GM19043 (cell line): ENCODE measurements around the gene RANBP17.

Source experiments
- ATAC-seq: cut with Tn5 transposase; IDR thresholded peaks from one replicate; pipeline ENCODE4 v1.9.1; 2021; ENCODE audit warnings: low read depth; ENCODE audit not compliant: unreplicated experiment

The RANBP17 gene

DNA sequence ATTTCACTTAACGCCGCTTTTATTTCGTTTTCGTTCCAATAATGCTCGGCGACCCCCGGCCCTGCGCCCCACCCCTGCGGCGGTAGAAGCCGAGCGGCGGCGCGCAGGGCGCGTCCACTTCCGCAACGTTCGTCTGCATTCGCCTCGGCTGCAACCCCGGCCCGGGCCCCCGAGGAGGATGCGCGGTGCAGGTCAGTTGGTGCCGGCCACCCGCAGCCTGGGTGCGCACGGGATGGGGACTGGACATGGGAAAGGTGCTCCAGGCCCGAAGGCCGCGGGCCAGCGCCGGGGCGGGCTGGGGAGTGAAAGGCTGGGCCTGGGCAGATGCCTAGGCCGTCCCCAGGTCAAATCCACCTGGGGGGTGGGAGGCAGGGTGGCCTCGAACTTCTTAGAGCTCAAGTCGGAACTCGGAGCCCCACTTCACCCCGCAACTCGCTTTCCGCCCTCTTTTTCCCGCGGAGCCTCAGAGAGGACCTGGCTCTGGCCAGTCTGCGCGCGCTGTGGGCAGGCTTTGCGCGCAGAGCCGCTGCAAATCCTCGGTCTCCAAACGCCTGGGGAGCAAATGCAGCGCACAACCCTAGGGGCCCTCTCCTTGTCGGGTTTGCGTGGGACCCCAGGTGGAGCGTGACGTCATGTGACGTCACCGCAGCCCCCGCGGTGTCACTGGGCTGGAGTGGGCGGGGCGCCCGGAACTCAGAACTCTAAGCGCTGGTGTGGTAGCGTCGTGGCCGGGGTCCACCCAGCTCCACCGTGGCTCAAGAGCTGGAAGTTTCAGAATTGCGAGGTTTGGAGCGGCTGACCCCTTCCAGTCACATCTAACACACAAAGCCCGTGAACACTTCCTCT lies 450.5 kb downstream of the RANBP17 start:
- no peak for ATAC-seq

DNA sequence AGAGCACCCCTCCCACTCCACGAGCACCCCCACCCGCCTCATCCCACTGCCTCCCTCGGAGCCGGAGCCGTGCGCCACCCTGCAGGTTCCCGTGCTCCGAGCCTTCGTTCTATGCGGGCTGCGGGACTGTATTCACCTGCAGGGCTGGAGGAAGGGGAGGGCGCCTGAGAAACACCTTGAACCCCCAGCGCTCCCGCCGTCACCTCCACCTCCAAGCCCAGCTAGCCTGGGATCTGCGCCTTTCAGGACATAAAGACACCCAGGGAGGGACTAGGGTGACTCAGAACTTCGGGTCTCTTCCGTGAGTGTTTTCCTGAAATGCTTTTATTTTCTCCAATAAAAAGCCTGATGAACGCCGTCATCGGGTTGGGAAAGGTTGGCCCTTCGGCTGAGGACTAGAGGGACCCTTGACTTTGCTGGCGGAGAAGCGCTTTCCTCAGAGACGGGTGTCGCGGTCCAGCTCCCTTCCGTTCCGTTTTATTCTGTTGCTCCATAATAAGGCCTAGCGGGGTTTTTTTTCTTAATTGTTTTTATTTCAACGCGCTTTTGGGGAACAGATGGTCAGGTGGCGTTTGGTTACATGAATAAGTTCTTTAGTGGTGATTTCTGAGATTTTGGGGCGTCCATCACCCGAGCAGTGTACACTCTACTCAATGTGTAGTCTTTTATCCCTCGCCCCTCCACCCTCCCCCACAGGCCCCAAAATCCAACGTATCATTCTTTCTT lies 451.8 kb downstream of the RANBP17 start:
- no peak for ATAC-seq

DNA sequence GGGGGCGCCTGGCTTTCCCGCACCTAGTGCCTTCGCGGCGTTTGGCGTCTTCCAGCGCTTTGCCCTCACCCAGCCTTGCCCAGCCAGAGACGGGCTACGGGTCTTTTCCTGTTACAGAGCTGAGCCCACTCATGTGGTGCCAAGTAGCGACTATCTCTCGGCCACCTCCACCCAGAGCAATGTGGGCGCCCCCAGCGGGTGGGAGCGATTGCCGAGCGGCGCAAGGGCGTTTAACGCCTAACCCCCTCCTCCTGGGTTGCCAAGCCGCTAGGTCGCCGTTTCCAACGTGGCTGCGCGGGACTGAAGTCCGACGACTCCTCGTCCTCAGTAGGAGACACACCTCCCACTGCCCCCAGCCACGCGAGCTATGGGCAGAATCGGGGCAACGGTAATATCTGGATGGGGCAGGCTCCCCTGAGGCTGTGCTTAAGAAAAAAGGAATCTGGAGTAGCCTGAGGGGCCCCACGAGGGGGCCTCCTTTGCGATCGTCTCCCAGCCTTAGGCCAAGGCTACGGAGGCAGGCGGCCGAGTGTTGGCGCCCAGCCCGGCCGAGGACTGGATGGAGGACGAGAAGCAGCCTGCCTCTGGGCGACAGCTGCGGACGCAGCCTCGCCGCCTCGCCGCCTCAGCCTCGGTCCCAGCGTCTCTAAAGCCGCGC lies 453.0 kb downstream of the RANBP17 start:
- no peak for ATAC-seq

DNA sequence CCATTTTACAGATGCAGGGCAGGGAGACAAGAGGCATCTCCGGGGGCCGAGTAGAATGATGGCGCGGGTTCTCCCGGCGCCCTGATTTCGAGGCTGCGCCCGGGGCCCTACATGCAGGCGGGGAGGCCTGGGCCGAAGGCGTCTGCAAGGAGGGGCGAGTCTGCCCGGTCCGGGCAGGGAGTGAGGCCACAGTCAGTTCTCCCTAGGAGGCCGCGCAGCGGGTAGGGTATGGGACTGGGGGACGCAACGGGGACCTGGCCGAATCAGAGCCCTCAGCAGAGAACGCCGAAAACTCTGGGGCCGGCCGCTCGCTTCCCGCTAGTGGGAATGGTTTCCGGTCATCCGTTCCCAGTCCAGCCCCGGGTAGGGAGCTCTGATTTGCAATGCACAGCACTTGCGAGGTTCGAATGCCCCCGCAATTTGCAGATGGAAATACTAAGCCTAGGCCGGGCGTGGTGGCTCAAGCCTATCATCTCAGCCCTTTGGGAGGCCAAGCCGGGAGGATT lies 453.6 kb downstream of the RANBP17 start:
- no peak for ATAC-seq

DNA sequence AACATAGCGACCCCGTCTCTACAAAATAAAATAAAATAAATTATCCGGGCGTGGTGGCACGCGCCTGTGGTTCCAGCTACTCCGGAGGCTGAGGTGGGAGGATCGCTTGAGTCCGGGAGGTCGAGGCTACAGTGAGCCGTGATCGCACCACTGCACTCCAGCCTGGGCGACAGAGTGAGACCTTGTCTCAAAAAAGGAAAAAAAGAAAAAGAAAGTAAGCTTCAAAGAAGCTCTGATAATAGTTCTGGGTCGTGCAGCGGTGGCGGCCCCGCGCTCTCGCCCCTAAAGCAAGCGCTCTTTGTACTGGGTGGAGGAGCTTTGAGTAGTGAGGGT lies 454.1 kb downstream of the RANBP17 start:
- no peak for ATAC-seq

DNA sequence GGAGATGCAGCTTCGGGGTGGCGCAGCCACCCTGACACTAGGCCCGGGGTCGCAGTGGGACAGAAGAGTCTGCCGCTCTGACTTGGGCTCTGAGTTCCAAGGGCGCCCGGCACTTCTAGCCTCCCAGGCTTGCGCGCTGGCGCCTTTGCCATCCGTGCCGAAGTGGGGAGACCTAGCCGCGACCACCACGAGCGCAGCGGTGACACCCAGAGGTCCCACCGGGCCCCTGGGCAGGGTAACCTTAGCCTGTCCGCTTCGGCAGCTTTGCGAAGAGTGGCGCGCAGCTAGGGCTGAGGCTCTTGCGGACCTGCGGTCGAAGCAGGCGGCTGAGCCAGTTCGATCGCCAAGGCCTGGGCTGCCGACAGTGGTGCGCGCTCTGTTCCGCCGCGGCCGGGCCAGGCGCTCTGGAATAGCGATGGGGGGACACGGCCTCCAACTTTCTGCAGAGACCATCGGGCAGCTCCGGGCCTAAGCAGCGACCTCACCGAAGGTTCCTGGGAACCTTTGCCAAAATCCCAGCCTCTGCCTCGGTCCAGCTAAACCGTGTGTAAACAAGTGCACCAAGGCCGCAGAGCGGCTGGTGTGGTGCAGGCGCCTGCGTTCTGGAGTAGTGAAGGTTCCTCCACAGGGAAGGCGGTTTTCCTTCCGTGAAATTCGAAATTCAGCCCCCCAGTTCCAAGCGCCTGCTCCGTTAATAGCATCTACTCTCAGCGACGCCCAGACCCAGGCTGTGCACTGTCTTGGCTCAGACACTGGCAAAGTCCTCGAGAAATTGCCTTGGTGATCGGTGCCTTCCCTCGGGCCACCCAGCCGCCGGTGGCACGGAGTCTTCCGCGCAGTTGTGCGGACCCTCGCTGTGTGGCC lies 454.7 kb downstream of the RANBP17 start:
- ATAC-seq = no peak

DNA sequence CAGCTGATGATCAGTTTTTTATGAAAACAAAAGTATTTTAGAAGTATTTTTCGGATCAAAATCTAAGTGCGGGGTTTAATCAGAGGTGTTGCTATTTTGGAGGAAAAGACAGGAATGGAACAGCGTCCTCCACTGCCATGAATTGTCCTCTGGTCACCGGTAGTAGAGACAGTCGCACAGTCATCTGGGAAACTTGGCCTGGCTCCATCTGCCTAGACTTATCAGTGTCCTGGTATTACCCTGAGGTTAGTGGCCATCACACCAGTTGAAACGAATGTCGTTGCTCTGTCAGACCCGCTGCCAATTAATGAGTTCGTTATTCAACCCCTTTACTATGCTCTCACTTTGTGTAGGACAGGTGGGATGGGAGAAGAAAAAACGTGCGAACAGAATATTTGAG lies 455.4 kb downstream of the RANBP17 start:
- no peak for ATAC-seq

DNA sequence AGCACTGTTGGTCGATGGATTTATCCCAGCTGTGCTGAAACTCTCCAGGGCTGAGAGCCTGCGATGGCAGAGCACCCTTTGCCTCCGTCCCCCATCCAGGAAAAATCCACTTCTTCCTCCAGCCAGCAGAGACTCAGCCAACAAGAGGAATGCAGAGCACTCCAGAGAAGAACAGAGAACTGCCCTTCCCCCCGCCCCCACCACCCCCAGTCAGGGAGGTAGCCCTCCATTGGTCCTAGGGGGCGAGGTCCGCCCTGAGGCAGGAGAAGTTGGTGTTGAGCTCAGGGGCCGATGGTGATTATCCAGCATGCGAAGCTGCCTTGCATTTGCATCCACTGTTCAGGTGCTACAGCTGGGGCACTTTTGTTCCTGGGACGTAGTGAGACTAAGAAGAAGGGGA lies 456.2 kb downstream of the RANBP17 start:
- ATAC-seq = no peak

DNA sequence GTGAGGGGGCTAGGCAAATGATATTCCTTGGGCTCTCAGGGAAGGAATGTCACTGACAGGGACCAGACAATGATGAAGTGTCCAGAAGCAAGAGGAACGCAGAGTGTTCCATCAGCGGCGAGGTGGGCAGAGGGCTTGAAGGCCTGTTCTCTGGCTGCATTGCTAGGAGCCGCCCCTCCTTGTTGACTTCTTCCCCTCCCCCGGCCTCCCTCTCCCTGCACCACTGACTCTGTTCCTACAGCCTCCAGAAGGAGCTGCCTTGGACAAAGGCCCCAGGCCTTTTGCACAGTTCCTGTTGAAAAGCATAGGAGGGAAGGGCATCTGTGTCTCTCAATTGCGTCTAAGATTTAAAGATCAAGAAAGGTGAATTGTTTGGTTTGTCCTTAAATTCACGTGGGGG lies 459.6 kb downstream of the RANBP17 start:
- ATAC-seq = no peak

DNA sequence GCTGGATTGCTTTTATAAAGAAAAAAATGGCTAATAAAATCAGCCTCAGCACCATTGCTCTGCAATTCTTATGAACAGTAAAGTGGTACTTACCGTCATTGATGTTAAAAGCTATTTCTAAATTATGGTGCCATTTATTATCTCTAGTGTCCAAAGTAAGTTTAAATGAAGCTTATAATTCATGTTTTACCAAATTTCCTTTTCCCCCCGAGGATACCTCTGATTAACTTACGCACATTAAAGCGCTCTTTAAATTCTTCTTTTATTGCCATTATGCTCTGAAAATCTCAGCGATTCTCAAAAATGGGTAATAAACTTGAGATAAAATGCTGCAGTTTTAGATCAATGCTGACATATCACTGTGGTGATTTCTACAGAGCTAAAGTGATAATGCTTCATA lies 460.7 kb downstream of the RANBP17 start:
- ATAC-seq = no peak

DNA sequence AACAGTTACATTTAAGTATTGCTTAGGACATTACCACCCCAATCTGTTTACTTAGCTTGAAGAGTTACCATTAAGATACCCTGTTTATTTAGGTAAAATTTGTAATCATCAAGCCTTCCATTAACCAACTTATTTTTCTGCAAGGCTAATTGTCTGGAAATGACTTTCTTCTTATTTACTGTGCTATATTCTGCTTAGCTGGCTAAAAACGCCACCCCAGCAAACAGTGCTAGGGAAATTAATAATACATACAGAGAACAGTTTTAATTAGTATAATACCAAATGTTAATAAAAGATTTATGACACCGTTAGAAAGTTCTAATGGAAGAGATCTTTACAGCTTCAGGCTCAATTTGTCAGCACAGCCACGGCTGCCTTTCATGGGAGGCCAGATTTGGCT lies 461.2 kb downstream of the RANBP17 start:
- ATAC-seq = no peak

DNA sequence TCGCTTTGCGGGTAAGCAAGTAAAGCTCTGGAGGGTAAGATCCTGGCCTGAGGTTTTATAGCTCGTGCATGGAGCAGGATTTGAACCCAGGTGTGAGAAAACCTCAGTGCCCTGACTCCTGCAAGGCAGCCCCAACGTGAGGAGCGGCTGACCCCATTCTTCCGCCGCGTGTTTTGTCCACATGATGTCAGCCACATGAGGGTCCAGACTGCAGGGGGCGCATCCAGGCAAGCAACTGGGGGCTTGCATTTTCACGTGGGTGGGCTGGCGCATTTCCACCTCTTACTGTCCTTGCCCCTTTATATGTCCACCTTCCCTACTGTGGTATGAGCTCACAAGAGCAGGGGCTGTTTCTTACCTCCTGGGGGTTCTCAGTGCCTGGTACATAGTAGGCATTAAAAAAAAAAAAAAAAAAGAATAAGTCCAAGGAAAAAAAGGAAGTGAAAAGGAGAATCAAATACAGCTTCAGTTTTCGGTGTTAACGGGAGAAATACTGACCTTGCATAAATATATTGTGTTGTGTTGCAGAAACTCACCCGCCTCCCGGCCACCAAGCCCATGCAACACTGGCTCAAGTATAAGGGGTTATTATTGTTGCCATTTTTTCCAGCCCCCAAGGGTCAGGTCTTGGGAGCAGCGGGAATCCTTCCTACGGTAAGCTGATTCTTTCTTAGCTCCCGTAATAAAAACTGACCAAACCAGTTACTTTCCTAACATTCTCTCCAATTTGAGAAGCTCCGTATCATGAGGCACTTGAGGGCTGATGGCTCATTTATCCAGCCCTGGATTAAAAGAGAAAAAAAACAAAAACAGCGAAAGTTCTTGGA lies 462.2 kb downstream of the RANBP17 start:
- no peak for ATAC-seq

DNA sequence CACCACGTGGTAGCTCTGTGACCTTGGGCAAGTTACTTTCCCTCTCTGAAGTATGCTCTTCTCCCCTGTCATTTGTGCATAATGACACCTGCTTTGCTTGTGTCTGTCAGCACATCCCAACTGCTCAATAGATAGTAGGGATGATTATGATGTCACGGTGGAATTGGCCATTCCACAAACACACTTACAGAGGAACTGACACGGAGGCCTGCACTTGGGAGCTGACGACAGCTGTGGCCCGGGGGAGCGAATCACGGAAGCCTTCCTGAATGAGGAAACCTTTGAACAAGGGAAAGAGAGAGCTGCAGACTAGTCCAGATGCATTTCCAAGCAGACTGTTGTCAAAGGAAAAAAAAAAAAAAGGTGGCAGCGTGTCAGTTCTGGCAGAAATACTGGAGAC lies 468.2 kb downstream of the RANBP17 start:
- no peak for ATAC-seq

DNA sequence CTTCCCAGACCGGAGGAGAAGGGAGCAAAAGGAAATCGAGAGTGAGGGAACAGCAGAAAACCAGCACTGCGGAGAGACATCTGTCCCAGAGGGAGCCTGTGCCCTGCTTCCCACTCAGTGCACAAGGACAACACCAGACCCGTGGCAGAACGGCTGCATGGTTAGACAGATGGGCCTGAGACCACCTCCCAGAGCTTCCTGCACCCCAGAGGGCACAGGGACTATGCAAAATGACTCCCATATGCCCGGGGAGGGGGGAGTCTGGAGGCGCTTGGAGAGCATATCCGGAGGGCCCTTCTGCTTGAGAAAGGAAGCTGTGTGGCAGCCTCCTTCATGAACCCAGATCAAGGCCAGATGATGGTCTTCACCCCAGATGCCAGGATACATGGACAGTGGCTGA lies 473.8 kb downstream of the RANBP17 start:
- ATAC-seq = no peak

DNA sequence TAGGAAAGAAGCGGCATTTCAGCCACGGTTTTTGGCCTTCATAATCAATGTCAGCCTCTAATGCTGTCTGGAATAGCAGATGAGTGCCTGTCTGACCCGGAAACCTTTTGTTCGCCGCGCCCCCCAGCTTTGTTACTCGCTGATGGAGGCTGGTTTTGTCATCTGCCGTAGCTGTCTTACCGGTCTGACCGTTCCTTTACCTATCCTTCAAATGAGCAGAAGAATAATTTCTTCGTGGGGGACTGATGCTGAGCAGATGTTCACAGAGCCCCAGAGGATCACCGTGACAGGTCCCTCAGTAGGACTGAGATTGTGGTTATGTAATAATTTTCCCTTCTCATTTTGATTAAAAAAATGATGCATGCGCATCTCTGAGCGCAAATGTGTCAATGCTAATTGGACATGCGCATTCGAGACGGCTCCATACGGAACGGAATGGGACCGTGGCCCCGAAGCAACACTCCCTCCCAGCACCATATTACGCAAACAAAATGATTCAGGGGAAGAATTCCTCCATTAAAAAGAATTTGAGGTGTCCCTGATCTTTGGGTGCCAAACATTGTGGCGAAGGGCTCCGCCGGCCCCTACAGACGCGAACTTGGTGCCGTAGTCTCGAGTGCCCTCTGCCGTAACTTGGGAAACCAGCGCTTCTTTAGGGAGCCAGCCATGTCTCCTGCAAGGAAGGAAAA lies 474.8 kb downstream of the RANBP17 start:
- no peak for ATAC-seq

DNA sequence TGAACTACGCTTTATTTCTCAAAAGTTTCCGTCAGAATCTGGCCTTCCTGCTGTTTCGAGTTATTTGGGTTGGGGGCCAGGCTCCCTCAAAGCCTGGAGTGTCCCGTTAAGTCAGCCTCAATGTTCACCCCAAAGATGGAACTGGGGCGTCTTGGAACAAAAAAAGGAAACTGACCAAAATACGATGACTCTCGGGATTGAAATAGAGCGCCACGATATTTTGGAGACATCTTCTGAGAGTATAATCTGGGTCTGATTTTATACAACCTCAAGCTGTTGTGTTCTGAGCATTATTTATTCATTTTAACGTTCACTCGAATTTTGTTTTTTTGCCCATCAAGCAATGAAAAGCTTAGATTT lies 475.4 kb downstream of the RANBP17 start:
- no peak for ATAC-seq

DNA sequence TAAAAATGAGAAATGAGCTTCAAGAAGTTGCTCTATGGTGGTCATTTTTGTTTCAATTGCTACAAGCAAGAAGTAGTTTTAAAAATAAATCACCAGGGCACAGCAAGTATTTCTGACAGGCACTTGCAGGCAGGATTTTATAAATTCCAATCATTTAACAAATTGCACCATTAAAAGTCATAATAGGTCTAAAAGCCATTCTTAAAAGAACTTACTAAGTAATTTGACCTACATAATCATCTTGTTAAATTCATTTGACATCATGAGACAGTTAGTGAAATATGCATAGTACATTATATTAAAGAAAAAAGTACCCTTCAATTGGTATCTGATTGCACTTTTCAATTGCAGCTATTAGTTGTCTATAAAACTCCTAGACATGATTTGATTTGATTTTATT lies 478.2 kb downstream of the RANBP17 start:
- no peak for ATAC-seq

DNA sequence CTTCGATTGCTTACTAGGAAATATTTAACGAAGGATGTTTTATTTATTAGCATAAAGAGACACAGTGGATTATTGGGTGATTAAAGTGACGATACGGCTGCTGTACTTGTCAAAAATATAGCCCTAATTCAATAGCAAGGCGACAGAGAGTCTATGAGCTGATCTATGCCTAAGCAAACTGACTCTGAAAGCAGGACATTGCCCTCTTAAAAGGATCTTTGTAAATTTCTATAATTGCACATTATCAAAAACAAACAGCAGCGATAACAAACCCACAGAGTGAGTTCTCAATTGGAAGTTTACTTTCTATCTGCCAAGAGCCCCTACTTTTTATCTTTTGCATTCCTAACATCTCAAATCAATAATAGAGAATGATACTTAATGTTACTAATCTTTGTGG lies 478.7 kb downstream of the RANBP17 start:
- ATAC-seq = no peak
